ENCODE results near the gene FUT8.

DNA sequence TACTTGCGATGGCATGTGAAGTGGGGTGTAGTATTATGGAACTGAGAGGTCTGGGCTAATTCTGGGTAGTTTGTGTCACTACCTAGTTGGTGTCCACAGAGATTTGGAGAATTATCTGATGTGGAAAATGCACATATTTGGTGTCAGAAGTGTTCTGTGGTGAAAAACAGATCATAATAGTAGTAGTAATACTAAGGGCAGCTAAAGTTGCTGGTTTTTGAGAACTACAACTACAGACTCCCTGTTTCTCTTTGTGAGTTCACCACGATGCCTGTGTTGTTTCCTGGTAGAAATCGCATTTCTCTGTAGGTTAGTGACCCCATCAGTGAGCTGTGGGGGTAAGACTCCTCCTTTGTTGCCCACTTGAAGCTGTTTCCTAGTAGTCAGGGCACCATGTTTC is 206.5 kb downstream of the FUT8 start:
- TF ChIP-seq POLR2A (IDR thresholded peaks at IDR 0.05) (no peak), CTCF (IDR thresholded peaks at IDR 0.05 in 4 of 5, conservative IDR thresholded peaks at IDR 0.05 in 1 of 5) (no peak)

Measured in gastrocnemius medialis (tissue), 4 donors.